ENCODE measurements around the gene KAZN. TPM values are rescaled to one million over a fixed set of nuclear protein-coding genes. Genes with fewer than 3 reads are reported as not detected.

Gene KAZN
- total RNA-seq, 1 donor from 2014 or later = 10.2 TPM

DNA sequence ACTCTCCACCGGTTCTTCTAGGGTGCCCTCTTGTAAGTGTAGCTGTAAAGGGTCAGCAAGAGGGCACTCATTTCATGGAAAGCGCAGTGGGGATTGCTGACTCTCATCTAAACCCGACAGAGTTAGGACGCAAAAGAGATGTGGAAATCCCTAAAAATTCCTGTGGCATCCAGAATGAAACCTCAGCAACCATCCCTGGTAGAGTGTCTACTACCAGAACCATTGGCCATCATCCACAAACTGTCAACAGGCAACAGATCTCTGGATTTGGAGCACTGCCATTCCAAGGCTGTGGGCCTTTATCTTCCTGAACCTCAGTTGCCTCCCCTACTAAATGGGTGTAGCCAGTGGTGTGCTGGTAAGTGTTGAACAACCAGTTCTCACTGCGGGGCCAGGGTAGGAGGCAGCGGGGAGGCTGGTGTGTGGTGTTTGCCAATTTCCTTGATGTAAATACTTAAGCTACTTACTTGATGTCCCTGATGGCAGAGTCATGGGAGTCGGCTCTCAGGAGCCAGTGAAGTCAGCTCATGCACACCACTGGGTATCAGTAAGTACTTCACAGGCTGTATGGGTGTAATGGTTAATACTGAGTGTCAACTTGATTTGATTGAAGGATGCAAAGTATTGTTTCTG is 195.8 kb downstream of the KAZN start:
- no peak for DNase-seq (ENCODE audit: low spot score)

GRCh38 chr1:14794906-14795305 is 196.4 kb downstream of the KAZN start:
- DNase-seq (ENCODE audit: low spot score) = no peak

DNA sequence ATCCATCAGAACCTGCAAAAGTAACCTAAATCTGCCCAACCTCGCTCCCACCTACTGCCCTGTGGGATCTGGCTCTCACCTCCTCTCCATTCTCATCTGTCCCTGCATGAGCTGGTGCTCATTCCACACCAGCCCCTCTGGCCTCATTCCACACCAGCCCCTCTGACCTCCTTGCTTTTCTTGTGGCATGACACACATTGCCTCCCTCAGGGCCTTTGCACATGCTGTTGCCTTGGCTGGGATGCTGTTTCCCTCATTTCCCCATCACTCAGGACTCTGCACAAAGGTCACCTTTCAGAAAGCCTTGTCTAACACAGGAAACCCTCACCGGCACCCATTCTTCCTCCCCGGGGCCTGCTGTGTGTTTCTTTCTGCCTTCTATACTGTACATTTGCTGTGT is 197.1 kb downstream of the KAZN start:
- DNase-seq (ENCODE audit: low spot score) = no peak

- no peak for DNase-seq (ENCODE audit: low spot score)
Observed at GRCh38 chr1:14800014-14800413, 201.5 kb downstream of the KAZN start.

- no peak for DNase-seq (ENCODE audit: low spot score)
Observed at GRCh38 chr1:14800500-14801076, 202.1 kb downstream of the KAZN start.

GRCh38 chr1:14803002-14803789 is 204.7 kb downstream of the KAZN start:
- no peak for DNase-seq (ENCODE audit: low spot score)

- DNase-seq (ENCODE audit: low spot score) = no peak
Observed at GRCh38 chr1:14804626-14805025, 206.1 kb downstream of the KAZN start.

DNA sequence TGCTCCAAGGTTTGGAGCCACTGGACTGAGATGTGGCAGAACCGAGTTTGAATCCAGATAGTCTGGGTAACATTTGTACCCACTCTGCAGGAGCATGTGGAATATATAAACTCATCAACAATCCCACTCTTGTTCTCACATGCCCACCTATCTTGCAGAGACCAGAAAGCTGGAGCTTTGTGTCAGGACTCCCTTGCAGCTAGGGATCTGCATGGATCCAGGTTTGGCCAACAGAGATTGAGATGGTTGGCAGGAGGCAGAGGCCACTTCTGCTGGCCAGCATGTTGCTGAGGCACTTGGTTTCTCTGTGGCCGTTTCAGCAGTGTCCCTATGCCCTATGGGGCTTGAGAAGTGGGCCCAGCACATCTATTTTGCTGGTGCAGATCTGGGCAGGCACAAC is 208.3 kb downstream of the KAZN start:
- no peak for DNase-seq (ENCODE audit: low spot score)

GRCh38 chr1:14808768-14809167 is 210.3 kb downstream of the KAZN start:
- no peak for DNase-seq (ENCODE audit: low spot score)

- no peak for DNase-seq (ENCODE audit: low spot score)
Observed at GRCh38 chr1:14809191-14809981, 210.9 kb downstream of the KAZN start.

- no peak for DNase-seq (ENCODE audit: low spot score)
Observed at GRCh38 chr1:14810595-14811361, 212.3 kb downstream of the KAZN start.

GRCh38 chr1:14811573-14811972 is 213.1 kb downstream of the KAZN start:
- DNase-seq (ENCODE audit: low spot score) = no peak

GRCh38 chr1:14812189-14812588 is 213.7 kb downstream of the KAZN start:
- DNase-seq (ENCODE audit: low spot score) = no peak

DNA sequence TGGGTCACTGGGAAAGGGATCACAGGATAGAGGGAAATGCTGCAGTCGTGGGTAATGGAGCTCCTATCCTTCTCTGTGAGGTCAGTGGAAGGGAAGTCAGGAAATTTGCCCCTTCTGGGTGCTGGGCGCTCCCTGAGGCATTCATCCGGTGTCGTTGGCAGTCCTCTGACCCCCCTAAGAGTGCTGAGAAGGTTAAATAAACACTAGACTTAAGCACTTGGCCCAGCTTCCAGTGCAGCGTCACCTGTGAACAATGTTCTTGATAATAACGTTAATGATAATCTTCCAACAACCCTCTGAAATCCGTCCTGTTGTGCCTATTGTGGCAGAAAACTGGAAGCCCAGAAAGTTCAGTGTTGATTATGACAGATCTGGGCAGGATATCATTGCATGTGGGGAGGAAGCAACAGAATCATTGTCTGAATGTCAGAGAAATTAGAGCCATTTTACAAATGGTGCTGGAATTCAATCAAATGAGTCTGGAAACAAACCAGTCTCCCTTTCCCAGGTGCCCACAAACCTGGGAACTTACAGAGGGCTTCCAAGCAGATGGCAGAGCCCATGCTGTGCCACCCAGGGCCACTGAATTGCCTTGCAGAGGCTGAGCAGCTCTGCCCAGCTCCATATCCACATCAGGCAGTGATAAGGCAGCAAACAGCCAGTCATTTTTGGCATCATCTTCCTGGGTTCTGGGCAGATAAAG is 216.8 kb downstream of the KAZN start:
- peak; percentile 76 for DNase-seq (ENCODE audit: low spot score)

DNA sequence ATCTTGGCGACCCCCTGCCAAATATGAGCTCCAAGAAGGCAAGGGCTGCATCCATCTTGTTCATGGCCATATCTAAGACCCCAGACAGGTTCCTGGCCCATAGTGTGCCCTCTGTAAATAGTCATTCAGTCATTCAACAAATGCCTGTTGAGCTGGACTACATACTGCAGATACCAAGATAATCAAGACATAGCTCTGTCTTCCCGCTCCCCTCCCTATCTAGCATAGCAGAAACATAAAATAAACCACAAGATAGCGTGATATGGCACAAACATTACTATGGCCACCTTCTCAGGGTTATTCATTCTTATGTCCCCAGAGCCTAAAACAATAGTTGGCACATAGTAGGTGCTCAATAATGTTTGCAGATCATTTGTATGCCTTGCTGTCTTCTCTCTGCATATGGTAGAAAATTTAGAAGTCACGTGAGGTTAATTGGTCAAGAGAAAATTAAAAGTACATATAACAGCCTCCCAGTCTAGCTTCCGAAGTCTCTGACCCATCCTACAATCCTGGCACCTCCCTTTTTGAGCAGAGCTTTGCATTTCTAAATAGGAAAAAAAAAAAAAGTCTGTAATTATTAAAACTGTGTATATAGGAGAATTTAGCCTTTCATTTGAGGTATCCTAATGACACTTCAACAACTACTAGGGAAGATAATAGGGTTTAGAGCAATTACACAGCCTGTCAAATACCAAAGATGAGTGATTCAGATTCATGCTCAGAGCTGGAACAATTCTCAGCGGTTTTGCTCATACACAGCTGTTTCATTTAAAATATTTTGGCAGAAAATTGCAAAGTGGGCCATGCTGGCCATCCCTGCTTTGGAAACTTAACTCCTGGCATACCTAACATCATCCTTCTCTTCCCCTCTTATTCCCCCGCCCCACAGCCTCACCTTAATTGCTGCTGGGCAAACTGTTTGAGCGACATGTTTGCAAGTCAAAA is 219.0 kb downstream of the KAZN start:
- DNase-seq (ENCODE audit: low spot score) = no peak

DNA sequence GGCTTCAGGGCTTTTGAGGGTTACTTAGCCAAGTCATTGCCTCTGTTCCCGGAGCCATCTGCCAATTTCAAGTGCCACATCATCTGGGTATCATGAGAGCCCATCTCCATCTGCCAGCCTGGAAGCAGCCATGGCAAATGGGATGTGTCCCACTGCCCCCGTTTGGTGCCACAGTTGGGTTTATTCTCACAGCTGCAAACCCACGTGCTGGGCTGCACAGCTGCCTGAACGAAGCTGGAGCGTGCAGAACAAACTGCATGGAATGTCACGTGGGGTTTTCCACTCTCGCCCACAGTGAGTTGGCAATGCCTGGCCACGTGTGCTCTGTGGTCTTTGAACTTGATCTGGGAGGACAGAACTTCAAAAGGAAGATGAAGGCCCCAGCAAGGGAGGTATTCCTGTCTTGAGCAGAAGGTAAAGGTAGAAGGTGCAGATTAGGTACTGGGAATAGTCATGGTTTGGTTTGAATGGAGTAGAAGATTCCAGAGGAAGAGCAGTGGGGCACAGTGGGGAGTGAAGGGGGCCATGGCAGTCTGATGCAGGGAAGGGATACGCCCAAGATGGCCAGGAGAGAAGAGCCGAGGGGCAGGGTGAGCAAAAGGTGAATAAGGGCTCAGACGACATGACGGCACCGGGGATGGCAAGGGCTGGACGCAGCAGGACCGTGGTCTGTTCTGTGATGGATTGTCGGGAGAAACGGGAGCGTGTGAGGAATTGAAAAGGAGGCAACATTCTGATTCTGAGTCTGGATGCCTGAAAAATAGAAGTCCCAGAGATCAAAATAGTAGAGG is 222.0 kb downstream of the KAZN start:
- DNase-seq (ENCODE audit: low spot score) = no peak

DNA sequence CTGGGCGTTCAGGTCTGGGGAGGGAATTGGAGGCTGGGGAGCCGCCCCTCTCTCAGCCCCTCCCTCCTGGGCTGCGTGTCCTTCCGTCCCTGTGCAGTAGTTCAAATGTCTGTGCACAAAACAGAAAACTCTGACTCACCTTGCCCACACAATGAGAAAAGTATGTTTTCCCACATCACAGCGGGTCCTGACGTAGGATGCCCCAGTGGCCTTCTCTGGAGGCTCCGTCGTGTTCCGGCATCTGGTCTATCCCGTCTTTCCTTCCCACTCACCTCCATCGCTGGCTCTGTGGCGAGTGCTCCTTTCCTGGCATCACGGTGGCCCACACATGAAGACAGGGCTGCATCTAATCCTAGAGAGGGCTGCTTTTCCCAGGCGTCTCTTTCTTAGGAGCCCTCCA is 224.0 kb downstream of the KAZN start:
- DNase-seq (ENCODE audit: low spot score) = no peak

DNA sequence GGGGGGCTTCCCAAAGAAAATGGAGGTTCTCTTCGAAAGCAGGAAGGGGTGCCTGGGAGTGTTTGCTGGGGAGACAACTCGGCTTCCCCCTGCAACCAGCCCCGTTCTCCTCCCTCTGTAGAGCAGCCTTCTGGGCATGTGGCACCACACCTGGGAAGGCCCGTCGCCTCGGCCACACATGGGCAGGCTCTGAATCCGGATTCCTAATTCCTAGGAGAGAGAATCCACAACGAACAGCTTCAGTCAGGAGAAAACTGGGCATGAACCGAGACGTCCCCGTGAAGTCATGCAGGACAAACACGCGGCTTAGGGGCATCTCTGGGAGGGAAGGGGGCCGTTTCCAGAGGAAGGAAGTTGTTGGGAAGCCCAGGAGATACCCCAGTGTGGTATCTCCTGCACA is 224.5 kb downstream of the KAZN start:
- DNase-seq (ENCODE audit: low spot score) = no peak

DNA sequence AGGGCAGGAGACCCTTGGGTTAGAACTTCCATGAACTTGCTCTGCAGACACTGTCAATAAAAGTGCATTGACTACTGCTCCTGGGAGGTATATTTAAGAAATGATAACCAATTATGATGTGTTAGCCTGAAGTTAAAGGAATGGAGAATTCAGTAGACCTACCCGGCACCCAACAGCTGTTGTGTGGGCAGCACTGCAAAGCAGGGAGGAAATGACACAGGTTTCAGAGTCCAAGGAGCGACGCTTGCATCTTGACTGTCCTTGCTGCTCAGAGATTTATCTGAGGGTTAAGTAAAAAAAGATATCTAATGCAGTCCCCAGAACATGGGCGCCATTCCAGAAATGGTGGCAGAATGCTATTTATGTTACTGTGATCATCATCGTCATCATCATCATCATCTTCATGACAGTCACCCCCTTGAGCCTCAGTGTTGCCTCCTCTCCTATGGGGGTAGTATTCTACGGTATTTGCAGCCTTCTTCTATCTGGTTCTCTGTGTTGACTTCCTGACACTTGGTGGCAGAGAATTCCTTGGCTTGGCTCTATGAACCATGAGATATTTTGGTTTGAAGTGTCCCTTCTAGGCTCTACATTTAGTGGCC is 225.9 kb downstream of the KAZN start:
- DNase-seq (ENCODE audit: low spot score) = no peak

All from mucosa of gallbladder (tissue), 1 donor.